Lung (tissue), 12 donors: Measurements from ENCODE around the gene SLC7A9. TPM values are rescaled to one million over a fixed set of nuclear protein-coding genes. Genes with fewer than 3 reads are reported as not detected.

Source experiments
- ATAC-seq: fragments of 200-7000 bp; cut with Tn5 transposase; one replicate; pipeline ENCODE4 v1.9.1; 2020; ENCODE audit warnings: moderate number of reproducible peaks; ENCODE audit not compliant: insufficient read depth, low FRiP score
- DNase-seq, 3 donors: peaks; one replicate each; pipeline ENCODE4 v3.0.0-alpha.2; 2013 to 2017
- H3K27ac ChIP-seq, 2 donors: one replicate each; pipeline ENCODE4 v1.5.1; 2013; ENCODE audit warnings: mild to moderate bottlenecking in 2 of 2, moderate library complexity in 2 of 2, control low read depth in 1 of 2, inconsistent platforms in 1 of 2, low read depth in 1 of 2, low read length in 1 of 2
- H3K27me3 ChIP-seq, 3 donors: one replicate each; pipeline ENCODE4 v1.5.1; 2013; ENCODE audit warnings: low read length in 2 of 3; ENCODE audit not compliant: control insufficient read depth in 3 of 3, insufficient read depth in 3 of 3
- H3K36me3 ChIP-seq, 4 donors: one replicate each; pipeline ENCODE4 v1.5.1; 2013; ENCODE audit warnings: low read length in 4 of 4, mild to moderate bottlenecking in 1 of 4, moderate library complexity in 1 of 4; ENCODE audit not compliant: control insufficient read depth in 4 of 4, insufficient read depth in 4 of 4
- H3K4me1 ChIP-seq, 5 donors: one replicate each; pipeline ENCODE4 v1.5.1; 2013; ENCODE audit warnings: low read length in 5 of 5, mild to moderate bottlenecking in 2 of 5, moderate library complexity in 1 of 5; ENCODE audit not compliant: control insufficient read depth in 5 of 5, insufficient read depth in 5 of 5
- H3K4me3 ChIP-seq: one replicate; pipeline ENCODE4 v1.5.1; 2013; ENCODE audit warnings: mild to moderate bottlenecking, control low read depth, moderate library complexity
- H3K9ac ChIP-seq, 2 donors: one replicate each; pipeline ENCODE4 v1.5.1; 2013; ENCODE audit warnings: low read length in 2 of 2, control low read depth in 1 of 2; ENCODE audit not compliant: insufficient read depth in 1 of 2
- H3K9me3 ChIP-seq, 4 donors: one replicate each; pipeline ENCODE4 v1.5.1; 2013; ENCODE audit warnings: low read length in 3 of 4, mild to moderate bottlenecking in 1 of 4, moderate library complexity in 1 of 4; ENCODE audit not compliant: control insufficient read depth in 4 of 4, insufficient read depth in 3 of 4
- WGBS, 2 donors: extraction: QIAGEN DNeasy Blood & Tissue Kit; methylation state at CpG; one replicate each; pipeline ENCODE4 v1.1.7; 2013; 5-methylcytosine and 5-hydroxymethylcytosine counted together
- polyA plus RNA-seq, 2 donors: library from polyadenylated mRNA; stranded (reverse); fragments of 200-250 nt; gene quantifications; one replicate each; pipeline ENCODE4 v1.2.1, GENCODE V29; 2013
- total RNA-seq, 2 donors: library from RNA; depleted of rRNA in 1 of 2; stranded (reverse); fragments of >200 nt in 1 of 2; gene quantifications; one replicate each; pipeline ENCODE4 v1.2.1, GENCODE V29; 2014 to 2021
- TF ChIP-seq, protein P1 (sequence below): IDR thresholded peaks from 2 replicates; pipeline ENCODE4 v1.5.1; 2012; ENCODE audit warnings: mild to moderate bottlenecking; ENCODE audit errors: control extremely low read depth, extremely low read depth
- donor health status: control.
- donor health status: control.
- donor health status: Bipolar disorder and iron deficiency.
- donor health status: healthy.
- donor health status: DM: yes; HTN: yes; CAD: no.

SLC7A9 gene
- total and polyA plus RNA-seq, 4 donors = 0.06 to 0.37 (median 0.28) TPM

- ATAC-seq (no peak), DNase-seq (no peak)
- H3K36me3 ChIP-seq = no peaks in the 10 kb centered on the region
- TF ChIP-seq, protein P1, sequence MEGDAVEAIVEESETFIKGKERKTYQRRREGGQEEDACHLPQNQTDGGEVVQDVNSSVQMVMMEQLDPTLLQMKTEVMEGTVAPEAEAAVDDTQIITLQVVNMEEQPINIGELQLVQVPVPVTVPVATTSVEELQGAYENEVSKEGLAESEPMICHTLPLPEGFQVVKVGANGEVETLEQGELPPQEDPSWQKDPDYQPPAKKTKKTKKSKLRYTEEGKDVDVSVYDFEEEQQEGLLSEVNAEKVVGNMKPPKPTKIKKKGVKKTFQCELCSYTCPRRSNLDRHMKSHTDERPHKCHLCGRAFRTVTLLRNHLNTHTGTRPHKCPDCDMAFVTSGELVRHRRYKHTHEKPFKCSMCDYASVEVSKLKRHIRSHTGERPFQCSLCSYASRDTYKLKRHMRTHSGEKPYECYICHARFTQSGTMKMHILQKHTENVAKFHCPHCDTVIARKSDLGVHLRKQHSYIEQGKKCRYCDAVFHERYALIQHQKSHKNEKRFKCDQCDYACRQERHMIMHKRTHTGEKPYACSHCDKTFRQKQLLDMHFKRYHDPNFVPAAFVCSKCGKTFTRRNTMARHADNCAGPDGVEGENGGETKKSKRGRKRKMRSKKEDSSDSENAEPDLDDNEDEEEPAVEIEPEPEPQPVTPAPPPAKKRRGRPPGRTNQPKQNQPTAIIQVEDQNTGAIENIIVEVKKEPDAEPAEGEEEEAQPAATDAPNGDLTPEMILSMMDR = no peak
- no peak overlapping the region for H3K4me3 ChIP-seq
- no peaks in the 10 kb centered on the region for H3K4me1 ChIP-seq
- WGBS, 2 donors = 83 to 87% methylated on average over 7 of the region's 7 CpGs
- H3K9me3 ChIP-seq = no peaks in the 10 kb centered on the region
- H3K27me3 ChIP-seq = no peaks in the 10 kb centered on the region
- H3K9ac ChIP-seq = no peak overlapping the region
- no peak overlapping the region for H3K27ac ChIP-seq
Measured at GRCh38 chr19:32866061-32866460, 3.5 kb downstream of the SLC7A9 start.

DNA sequence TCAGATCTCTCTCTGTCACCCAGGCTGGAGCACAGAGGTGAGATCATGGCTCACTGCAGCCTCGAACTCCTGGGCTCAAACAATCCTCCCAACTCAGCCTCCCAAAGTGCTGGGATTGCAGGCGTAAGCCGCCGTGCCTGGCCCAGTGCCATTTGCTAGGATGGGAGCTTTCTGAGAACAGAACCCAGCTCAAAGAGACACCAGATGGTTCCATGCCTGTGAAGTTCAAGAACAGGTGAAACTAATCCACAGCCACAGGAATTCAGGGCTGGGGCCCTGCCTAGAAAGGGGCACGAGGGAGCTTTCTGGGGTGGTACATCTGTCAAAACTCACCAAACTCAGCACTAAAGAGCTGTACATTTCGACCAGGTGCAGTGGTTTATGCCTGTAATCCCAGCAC lies 4.2 kb downstream of the SLC7A9 start:
- WGBS, 2 donors = 82 to 89% methylated on average over 6 of the region's 6 CpGs
- DNase-seq = no peak
- TF ChIP-seq, protein P1 = no peak
- no peak for ATAC-seq
- H3K27ac ChIP-seq = no peak overlapping the region
- no peak overlapping the region for H3K4me3 ChIP-seq
- H3K4me1 ChIP-seq = no peaks in the 10 kb centered on the region
- no peak overlapping the region for H3K9ac ChIP-seq
- H3K36me3 ChIP-seq = no peaks in the 10 kb centered on the region
- no peaks in the 10 kb centered on the region for H3K27me3 ChIP-seq
- no peaks in the 10 kb centered on the region for H3K9me3 ChIP-seq

GRCh38 chr19:32864318-32865007 lies 5.1 kb downstream of the SLC7A9 start:
- Histone ChIP-seq H3K4me3 (no peak overlapping the region), H3K9ac (no peak overlapping the region), H3K9me3 (no peaks in the 10 kb centered on the region), H3K27me3 (no peaks in the 10 kb centered on the region), H3K4me1 (no peaks in the 10 kb centered on the region), H3K36me3 (no peaks in the 10 kb centered on the region), H3K27ac (no peak overlapping the region)
- 81 to 85% methylated on average over 35 of the region's 35 CpGs for WGBS, 2 donors
- DNase-seq (no peak), ATAC-seq (no peak)
- TF ChIP-seq, protein P1 = no peak

DNA sequence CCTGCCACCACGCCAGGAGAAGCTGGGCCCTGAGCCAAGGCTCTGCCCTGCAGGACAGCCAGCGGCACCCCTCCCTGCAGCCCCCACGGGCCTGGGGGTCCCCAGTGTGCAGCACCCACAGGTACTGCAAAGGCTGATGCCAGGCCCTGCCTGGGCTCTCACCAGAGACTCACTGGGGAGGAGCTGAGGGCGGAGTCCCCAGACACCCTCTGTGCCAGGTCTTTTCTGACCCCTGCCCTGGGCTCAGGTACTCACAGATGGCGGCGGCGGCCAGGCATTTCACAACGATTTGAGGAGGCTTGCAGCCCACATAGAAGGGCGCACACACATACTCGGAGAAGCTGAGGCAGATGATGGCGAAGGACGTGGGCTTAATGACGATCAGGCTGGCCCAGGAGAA lies 5.7 kb downstream of the SLC7A9 start:
- Histone ChIP-seq H3K27me3 (no peaks in the 10 kb centered on the region), H3K9me3 (no peaks in the 10 kb centered on the region), H3K4me3 (no peak overlapping the region), H3K4me1 (no peaks in the 10 kb centered on the region), H3K27ac (no peak overlapping the region), H3K9ac (no peak overlapping the region), H3K36me3 (no peaks in the 10 kb centered on the region)
- TF ChIP-seq, protein P1 = no peak
- WGBS, 2 donors = 91 to 93% methylated on average over 13 of the region's 13 CpGs
- DNase-seq (no peak), ATAC-seq (no peak)
